NCI-H2227 treated with DMSO at 0.1 percent for 48 hours (cell line): ENCODE results near the gene MSI2.
"Not testable (repeated sequence)": the region's sequence is repeated elsewhere in the genome, so short reads cannot be mapped to it uniquely, and the experiment has no call there.

ENCODE experiments used
- DNase-seq: peaks from one replicate; lab custom pipeline; 2025; lab: John Stamatoyannopoulos, UW

Gene MSI2

DNA sequence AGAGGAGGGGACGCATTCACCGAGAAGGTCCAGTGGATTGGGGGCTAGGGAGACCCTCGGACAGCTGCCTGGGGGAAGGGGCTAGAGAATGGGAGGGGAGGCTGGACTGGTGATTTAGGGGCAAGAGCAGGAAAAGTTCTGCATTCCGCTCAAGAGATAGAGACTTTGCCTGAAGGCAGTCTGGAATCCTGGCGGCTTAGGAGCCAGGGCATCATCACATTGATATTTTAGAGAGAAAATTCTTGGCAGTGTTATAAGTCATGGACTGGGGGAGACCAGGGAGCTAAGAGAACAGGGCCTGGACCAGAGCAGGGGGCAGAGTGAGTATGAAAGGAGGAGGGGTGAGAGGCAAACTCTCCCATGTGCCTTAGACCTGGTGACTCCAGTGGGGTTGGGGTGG is 35.8 kb downstream of the MSI2 start:
- DNase-seq: no peak

DNA sequence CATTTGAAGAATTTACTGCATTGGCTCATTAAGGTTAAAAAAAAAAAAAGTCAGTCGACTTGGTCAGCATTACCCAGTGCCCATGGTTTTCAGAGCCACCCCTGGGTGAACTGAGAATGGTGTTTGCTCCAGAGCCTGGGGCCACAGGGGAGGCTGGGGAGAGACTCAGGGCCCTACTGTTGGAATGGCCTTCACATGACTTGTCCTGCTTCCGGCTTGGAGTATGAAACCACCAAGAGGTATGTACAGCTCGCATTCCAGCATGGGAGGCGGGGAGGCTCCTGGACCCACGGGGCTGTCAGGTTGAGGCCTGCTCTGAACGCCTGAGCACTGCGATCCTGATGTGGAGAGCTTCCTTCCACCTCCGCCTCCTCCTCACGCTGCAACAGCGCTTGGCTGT is 36.8 kb downstream of the MSI2 start:
- no peak for DNase-seq

DNA sequence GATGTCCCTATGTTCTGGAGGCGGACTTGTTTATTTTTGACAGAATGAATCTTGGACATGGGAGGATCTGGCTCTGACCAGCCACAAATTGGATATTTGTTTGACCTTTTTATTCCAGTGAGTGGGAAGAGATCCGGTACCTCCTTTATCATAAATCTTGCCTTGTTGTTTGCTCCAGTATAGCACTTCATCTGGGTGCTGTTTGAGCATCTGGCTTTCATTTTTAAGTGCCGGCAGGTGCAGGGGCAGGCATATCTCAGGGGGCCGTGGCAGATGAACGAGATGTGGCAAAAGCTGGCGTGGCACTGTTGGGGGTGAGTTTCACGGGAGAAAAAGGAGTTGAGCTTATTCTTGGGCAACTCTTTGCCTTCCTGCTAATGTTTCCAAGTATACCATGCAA is 37.8 kb downstream of the MSI2 start:
- no peak for DNase-seq

DNA sequence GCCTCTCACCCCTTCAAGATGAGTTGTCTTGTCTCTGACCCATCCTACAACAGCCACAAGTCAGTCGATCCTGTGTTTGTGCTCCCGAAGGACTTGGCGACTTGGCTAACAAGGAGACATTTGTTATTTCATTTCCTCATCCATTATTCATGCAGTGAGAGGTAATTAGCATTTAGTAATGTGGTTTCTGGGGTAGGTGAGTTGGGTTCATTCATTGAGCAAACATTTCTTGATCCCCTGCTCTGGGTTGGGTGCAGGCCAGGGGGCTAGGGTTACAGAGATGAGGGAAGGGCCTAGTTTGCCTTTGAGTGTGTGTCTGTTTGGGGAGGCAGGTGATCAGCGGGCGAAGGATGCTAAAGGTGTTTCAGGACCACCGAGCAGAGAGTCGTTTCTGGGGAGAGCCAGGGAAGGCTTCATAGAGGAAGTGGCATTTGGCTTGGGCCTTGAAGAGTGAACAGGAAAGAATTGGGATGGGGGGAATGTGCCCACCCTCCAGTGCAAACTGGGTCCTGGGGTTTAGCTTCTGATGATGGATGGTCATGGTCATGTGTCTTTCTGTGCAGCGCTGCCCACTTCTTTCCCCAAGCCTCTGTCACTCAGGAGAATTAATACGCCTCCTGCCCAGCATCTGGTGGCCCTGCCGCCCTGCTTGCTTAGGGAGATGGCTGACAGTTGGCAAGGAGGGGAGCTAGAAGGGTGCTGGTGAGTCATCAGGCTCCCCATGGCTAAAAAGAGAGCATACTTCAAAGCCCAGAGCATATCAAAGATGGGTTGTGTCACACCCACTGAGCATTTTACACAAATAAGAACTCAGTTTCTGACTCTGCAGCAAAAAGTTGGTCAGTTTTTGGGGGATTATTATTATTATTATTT is 38.5 kb downstream of the MSI2 start:
- no peak for DNase-seq

DNA sequence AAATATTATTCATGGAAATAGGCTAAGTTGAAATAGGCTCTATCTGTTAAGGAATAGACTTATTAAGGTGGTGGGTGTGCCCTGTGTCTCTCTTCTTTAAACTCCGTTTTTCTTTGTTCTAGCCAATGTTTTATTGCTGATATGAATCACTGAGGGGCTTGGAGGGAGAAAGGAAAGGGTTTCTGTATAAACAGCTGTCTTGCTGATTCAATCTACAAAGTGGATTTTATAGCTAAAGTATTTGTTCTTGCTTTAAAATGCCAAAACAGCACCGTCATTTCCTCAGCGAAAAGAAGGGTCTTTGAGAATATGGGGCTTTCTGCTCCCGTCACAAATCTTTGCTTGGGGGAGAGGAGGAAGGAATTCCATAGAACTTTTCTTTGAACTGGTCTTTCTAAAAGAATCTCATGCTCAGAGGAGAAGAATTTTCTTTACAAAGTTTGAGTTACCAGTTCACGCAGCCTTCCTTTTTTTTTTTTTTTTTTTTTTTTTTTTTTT is 39.3 kb downstream of the MSI2 start:
- DNase-seq: no peak

DNA sequence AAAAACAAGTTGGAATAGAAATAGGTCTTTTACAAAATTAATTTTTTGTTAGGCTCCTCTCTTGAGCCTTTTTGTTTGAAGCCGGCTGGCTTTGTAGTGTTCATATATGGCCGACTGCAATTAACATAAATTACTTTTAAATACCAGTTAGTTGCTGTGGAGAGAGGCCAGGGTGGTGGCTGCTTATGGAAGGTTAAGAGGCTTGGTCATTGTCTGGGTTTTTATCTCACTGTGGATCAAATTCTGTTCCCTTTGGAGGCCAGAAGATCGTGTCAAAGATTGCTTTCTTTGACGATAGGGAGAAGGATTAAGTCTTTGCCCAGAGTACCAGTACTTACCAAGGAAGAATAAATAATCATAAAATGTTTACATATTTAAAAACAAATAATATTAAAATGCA is 39.9 kb downstream of the MSI2 start:
- DNase-seq: no peak

DNA sequence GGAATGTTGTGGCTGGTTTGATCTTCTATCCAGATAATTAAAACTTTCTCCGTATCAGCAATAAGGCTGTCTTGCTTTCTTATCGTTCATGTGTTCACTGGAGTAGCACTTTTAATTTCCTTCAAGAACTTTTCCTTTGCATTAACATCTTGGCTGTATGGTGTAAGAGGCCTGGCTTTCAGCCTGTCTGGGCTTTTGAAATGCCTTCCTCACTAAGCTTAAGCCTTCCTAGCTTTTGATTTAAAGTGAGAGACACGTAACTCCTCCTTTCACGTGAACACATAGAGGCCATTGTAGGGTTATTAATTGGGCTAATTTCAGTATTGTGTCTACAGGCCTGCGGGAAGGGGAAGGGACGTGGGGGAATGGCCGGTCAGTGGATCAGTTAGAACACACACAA is 42.9 kb downstream of the MSI2 start:
- no peak for DNase-seq

DNA sequence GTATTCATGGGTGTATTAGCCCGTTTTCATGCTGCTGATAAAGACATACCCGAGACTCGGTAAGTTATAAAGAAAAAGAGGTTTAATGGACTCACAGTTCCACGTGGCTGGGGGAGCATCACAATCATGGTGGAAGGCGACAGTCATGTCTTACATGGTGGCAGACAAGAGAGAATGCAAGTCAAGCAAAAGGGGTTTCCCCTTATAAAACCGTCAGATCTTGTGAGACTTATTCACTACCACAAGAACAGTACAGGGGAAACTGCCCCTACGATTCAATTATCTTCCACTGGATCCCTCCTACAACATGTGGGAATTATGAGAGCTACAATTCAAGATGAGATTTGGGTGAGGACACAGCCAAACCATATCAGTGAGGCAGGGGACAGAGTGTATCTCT is 44.3 kb downstream of the MSI2 start:
- DNase-seq: not testable (repeated sequence)

DNA sequence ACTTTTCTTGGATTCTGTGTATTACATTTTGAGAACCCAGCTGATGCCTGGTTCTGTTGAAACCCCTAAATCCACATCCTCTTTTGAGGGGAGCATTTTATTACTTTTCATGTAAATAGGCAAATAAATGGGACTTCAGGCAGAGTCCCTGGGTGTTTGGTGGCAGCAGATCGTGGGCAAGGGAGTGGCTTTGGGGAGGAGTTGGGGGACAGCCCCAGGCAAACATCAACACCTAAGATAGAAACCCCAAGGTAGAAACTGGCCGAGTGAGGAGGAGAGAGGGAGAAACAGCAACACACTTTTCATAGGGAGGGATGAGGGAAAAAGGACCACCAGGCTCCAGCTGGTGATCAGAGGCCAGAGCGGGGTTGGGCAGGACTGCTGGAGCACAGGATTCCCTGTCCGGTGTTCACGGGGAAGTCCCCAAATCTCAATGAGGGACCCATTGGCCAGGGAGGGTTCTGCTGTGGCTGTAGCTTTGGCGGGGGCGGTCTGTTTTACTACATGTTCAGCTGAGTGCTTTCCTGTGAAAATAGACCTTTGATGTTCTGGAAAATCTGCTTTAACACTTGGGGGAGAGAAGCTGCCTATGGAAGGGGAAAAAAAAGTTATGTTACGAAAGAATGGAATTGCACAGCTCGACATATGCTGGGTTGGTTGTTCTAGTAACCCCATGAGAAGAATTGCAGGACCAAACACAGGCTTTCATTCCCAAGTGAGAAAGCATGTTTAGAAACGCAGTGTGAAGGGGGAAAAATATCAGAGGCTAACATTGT is 46.6 kb downstream of the MSI2 start:
- no peak for DNase-seq

DNA sequence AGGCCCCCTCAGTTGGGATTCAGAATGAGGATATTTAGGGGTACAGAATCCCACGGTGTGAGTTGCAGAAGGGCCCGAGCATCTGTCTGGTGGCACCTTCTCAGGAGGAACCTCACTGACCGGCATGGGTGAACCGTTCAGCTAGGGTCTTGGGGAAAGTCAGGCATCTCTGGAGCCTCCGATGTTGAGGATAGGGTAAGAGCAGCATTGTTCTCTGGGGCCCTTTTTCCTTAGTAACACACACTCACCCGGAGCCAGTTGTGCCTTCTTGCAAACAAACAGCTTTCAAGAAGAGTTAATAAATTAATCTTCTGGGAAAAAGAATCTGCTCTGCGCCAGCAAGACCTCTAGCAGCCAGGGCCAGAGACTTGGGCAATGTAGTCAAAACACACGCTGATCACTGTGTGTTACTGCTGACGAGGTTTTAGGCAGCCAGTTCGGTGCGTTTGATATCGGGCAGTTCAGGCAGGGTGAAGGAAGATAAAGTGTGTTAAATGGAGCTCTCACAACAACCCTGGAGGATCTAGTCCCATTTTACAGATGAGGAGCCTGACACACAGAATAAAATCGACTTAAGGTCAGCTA is 48.9 kb downstream of the MSI2 start:
- no peak for DNase-seq

DNA sequence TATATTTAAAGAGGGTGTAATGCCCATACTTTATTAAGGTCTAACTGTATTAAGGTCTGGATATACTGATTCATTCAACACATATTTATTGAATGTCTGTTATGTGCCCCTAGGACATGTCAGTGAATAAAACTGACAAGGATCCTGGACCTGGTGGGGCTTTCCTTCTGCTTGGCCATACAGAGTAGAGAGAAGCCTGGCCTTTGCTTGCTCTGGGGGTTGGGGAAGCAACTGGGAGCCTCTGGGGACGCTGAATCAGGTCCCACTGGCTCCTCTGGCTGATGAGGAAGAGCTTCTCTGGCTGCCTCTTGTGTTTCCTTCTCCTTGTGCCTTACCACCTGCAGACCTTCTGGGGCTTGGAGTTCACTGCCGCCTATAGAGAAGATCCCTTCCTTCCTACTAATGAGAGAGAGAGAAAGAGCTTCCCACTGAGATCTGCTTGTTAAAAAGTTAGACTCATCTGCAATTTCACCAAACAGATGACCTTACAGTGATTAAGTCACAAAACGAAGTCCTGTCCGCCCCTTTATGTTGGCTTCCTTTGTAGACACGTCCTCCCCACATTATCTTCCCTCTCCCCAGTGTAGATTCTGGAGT is 49.7 kb downstream of the MSI2 start:
- DNase-seq: no peak

DNA sequence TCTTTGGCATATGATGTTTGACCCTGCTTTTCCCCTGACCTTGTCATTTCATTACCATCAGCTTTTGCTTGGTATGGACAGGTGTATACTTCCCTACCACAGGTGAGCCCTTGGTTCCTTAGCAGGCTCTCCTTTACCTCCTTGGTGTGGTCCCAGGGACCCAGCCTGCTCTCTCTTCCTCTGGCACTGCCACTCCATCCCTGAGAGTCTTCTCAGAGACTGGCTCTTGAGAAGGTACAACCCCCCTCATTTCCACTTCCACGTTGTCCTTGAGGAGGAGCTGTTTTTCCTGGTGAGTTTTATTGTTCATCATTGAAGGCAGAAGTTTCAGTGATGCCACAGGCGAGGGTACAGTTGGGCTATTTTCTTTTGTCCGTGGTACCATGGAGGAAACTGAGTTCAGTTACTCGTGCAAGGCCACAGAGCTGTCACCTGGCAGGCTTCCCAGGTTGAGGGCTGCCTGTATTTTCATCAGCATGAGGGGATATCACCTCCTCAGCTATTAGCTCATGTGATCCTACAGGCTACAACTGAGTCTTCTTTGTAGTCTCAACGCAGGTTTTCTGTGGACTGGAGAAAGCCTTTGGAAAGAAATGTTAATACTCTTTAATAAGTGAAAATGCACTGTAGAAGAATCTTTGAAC is 52.3 kb downstream of the MSI2 start:
- no peak for DNase-seq

DNA sequence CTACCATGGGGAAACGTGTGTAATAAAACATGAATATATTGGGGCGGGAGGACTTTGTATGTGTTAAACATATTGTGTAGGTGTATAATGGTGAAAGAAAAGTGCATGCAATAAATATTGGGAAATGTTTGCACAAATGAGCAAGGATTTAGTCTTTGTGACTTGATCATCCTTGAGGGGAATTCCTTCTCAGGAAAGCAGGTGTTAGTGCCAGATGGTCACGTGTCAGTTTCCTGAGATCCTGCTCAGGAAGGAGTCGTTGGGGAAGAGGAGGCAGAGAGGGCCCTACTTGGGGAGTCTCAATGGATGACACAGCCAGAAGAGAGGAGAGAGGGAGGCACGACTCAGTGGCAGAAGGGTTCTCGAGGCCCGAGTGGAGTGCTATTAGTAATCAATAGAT is 53.2 kb downstream of the MSI2 start:
- DNase-seq: no peak

DNA sequence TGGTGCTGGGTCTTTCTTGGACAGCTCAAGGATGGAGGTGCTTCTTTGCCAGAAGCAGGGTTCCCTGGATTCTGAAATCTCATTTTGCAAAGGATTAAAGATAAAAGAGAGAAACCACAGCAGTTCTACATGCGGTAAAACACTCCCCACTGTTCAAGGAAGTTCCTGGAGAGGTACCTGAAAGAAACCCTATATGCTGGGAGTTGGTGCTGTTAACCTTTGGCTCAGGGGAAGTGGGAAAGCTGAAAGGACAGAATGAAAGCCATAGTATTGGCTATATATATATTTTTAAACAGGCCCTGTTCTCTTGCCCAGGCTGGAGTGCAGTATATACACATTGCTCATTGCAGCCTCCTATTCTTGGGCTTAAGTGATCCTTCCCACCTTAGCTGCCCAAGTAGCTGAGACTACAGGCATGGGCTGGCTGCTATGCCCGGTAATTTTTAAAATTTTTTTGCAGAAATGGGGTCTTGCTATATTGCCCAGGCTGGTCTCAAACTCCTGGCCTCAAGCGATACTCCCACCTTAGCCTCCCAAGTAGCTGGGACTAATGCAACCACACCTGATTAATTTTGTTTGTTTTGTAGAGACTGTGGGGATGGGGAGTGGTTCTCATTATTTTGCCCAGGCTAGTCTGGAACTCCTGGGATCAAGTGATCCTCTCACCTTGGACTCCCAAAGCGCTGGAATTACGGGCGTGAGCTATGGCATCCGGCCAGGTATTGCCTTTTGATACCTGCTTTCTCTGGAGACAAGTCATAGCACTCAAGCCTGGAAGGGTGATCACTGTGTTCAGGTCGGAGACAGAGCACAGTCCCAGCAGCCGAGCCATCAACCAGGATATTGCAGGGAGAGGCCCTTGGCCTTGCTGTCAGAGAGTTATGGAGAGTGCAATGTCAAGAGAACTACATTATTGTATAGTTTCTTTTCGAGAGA is 55.2 kb downstream of the MSI2 start:
- DNase-seq: no peak

DNA sequence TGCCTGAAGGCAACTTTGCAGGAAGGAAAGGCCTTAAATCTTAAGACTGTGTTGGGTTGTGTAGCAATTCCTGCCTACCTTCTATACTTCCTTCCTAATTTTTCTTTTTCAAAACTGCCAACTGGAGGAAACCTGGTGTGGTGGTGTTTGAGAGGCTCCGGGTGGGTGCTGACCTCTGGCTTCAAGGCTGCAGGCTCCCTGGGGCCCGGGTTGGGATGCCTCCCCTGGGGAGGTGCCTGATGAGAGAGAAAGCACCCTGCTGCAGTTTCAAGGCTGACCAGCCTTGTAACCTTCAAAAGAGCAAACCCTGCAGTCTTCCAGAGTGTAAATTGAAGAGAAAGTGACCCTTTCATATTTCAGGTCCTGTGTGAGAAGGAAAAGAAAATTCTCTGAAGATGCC is 55.9 kb downstream of the MSI2 start:
- no peak for DNase-seq

DNA sequence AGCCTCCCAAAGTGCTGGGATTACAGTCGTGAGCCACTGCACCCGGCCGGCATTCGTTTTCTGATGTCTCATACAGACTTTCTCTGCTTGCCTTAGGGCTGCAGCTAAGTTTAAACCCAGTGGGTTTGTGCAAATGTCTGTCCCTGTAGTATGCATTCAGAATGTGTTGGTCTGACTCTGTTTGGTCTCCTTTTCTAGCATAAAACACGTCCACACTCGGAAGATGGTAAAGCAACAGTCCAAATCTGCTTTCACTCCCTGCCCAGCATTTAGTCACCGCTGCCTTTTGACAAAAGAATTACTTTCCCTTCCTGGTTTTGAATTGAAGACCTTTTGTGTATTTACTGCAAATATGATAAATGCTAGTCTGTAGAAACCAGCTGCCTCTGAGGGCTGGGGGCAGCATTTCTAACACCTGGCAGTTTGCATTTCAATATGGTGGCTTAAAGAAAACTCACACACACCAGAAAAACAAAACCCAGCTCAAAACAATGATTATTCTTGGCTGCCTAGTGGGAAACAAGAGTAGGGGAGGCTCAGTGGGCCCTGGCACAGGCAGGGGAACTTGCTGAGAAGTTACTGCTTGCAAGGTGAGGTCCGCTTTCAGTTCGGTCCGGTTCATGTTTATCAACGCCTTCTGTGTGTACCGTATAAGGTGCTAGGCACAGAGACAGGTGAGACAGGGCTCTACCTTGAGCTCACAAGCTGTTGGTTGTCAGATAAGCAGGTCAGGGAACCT is 56.9 kb downstream of the MSI2 start:
- DNase-seq: peak; percentile 60

DNA sequence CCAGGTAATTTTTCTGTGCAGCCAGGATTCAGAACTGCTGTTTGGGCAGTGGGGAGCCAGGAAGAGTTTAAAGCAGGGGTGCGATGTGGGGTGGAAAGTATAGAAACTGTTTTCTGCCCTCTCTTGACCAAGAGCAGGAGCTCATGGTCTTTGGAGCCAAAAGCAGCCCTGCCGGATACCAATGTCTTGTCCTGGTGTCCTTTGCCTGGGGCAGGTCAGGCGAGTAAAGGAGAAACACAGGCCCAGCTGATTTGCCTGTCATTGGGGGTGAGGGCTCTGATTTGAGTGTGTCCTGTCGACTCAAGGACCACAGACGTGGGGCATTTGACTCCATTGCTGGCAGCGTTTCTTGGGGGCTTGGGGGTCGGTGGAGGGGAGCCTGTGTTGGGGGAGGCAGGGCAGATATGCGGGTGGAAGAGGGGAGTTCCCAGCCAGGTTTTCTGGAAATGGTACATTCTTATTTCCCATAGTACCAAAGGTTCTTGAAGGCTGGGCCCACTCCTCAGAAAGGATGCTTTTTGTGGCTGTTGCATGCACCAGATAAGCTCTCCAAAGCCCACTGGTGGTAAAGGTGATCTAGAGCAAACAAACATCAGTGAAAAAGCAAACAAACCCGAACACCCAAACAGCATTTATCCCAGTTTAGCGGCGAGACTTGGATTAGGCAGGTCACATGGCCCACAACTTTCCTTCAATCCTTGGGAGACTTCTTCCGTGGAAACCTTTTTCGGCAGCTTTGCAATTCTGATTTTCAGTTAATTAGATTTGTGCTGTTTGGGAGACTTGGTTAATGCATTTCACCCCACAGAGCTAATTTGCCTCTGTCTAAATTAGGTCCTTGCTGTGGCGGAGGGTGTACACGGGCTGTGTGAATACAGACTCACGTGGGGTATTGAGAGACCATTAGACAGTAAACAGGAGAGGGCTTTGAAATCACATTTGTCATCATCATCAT is 59.0 kb downstream of the MSI2 start:
- no peak for DNase-seq

DNA sequence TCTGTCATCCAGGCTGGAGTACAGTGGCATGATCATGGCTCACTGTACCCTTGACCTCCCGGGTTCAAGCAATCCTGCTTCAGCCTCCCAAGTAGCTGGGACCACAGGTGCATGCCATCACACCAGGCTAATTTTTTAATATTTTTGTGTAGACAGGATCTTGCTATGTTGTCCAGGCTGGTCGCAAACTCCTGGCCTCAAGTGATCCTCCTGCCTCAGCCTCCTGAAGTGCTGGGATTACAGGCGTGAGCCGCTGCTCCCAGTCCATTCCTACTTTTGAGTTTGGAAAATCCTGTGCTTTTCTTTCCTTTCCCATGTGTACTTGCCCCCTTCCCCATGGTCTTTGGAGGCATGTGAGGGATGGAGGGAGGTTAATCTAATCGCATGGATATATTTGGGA is 60.0 kb downstream of the MSI2 start:
- DNase-seq: no peak

DNA sequence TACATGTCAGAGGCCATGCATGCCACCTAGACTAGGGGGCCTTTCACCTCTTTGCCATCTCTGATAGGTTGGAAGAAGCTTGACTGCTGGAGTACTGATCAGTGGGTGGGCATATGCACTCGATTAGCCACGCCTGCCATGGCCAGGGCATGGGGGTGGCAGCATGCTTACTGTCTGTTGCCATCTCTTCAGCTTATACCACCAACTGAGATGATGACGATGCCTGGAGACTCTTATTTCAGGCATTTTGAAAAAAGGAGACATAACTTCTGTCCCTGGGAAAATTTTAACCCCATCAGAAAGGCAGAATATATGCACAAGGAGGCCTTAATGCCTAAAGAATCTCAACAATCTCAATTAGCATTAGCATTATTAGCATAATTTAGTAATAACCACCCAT is 60.8 kb downstream of the MSI2 start:
- DNase-seq: peak; percentile 45
